ENCODE data around the gene DHX16.

The DHX16 gene

GRCh38 chr6:30717129-30717844 is 44.5 kb upstream of the DHX16 start, which contains the start of gene MDC1:
Gene MDC1 (minus strand): TSS chr6:30717281. CDS start chr6:30715175, 2,106 bp downstream.
- TF ChIP-seq CTCF (IDR thresholded peaks at IDR 0.05; ENCODE audit: borderline replicate concordance, insufficient read depth, low read depth, low read length) = peak; percentile 25; the same call in 1 of the 2 replicates
- peak within 1 kb of the TSS; percentile 56 for H3K4me3 ChIP-seq (ENCODE audit: low read depth, low read length)

- H3K4me3 ChIP-seq (ENCODE audit: low read depth, low read length) = peak overlapping the region; percentile 56
- TF ChIP-seq CTCF (IDR thresholded peaks at IDR 0.05; ENCODE audit: borderline replicate concordance, insufficient read depth, low read depth, low read length) = no peak
Measured at GRCh38 chr6:30716879-30717128, 44.0 kb upstream of the DHX16 start.

- TF ChIP-seq CTCF (IDR thresholded peaks at IDR 0.05; ENCODE audit: borderline replicate concordance, insufficient read depth, low read depth, low read length) = no peak
- H3K4me3 ChIP-seq (ENCODE audit: low read depth, low read length) = no peak overlapping the region
Measured at GRCh38 chr6:30714263-30714662, 41.5 kb upstream of the DHX16 start.

GRCh38 chr6:30712441-30712945 is 39.7 kb upstream of the DHX16 start:
- TF ChIP-seq CTCF (IDR thresholded peaks at IDR 0.05; ENCODE audit: borderline replicate concordance, insufficient read depth, low read depth, low read length) = no peak
- no peak overlapping the region for H3K4me3 ChIP-seq (ENCODE audit: low read depth, low read length)

- TF ChIP-seq CTCF (IDR thresholded peaks at IDR 0.05; ENCODE audit: borderline replicate concordance, insufficient read depth, low read depth, low read length) = no peak
- H3K4me3 ChIP-seq (ENCODE audit: low read depth, low read length) = no peak overlapping the region
Measured at GRCh38 chr6:30711758-30712380, 39.1 kb upstream of the DHX16 start.

- no peak overlapping the region for H3K4me3 ChIP-seq (ENCODE audit: low read depth, low read length)
- no peak for TF ChIP-seq CTCF (IDR thresholded peaks at IDR 0.05; ENCODE audit: borderline replicate concordance, insufficient read depth, low read depth, low read length)
Measured at GRCh38 chr6:30709101-30709868, 36.5 kb upstream of the DHX16 start.

All from GM12875 (cell line).